ENCODE measurements around the gene B4GAT1.

- TF ChIP-seq EZH2 (IDR thresholded peaks at IDR 0.05; ENCODE audit: borderline replicate concordance, low read depth, low read length, severe bottlenecking): no peak
- TF ChIP-seq CTCF (IDR thresholded peaks at IDR 0.05; ENCODE audit: extremely low read depth in 1 of 2, insufficient read depth in 1 of 2, low read depth in 1 of 2, low read length in 2 of 2): no peak
- no peak for TF ChIP-seq POLR2A (IDR thresholded peaks at IDR 0.05; ENCODE audit: low read depth, low read length)
- TF ChIP-seq POLR2AphosphoS5 (IDR thresholded peaks at IDR 0.05; ENCODE audit: insufficient read depth, low read depth, low read length): no peak
- TF ChIP-seq FOS (IDR thresholded peaks at IDR 0.05; ENCODE audit: borderline replicate concordance, insufficient read depth, low read length): no peak
These were observed 10.1 kb downstream of the B4GAT1 start for GRCh38 chr11:66337103-66337899.
